ENCODE results near the gene IGF1.

Gene IGF1

DNA sequence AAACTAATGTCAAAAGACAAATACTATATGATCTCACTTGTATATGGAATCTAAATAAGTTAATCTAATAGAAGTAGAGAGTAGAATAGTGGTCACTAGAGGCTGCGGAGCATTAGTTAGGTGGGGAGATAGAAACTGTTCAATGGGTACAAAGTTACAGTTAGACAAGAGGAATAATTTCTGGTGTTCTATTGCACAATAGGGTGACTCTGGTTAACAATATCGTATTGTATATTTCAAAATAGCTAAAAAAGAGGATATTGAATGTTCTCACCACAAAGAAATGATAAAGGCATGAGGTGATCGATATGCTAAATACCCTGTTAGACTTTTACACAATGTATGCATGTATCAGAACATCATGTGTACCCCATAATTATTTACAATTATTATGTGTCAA is 42.9 kb downstream of the IGF1 start:
- DNase-seq (ENCODE audit: insufficient read length) (no peak), FAIRE-seq (no peak)
- TF ChIP-seq POLR2A (IDR thresholded peaks at IDR 0.05; ENCODE audit: low read depth, low read length): no peak

DNA sequence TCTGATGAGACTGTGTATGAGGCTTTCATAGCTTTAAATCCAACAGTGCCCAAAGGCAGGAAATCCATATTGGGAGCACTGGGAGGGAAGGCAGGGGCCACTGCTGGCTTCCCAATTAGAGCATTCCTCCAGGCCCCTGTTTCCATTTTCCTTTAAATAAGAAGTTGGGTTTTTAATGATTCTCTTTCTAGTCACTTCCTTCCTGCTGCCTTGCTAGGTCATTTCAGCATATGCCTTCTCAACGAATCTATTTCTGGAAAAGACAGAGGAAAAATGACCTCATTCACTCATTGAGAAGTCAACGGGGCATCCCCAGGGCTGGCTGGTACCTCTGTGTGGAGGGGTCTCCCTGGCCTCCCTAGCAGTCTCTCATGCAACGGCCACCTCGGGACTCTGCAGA is 43.5 kb downstream of the IGF1 start:
- DNase-seq (ENCODE audit: insufficient read length): no peak
- FAIRE-seq: peak; percentile 24
- TF ChIP-seq TAF1 (IDR thresholded peaks at IDR 0.05; ENCODE audit: borderline replicate concordance, low read depth, low read length) (no peak), POLR2AphosphoS5 (IDR thresholded peaks at IDR 0.05; ENCODE audit: low read depth, low read length) (no peak), POLR2A (IDR thresholded peaks at IDR 0.05; ENCODE audit: low read depth, low read length) (no peak)

GRCh38 chr12:102435827-102436436 is 44.4 kb downstream of the IGF1 start:
- TF ChIP-seq POLR2AphosphoS5 (IDR thresholded peaks at IDR 0.05; ENCODE audit: low read depth, low read length) (no peak), POLR2A (IDR thresholded peaks at IDR 0.05; ENCODE audit: low read depth, low read length) (no peak), TAF1 (IDR thresholded peaks at IDR 0.05; ENCODE audit: borderline replicate concordance, low read depth, low read length) (no peak)
- FAIRE-seq: peak; percentile 36

DNA sequence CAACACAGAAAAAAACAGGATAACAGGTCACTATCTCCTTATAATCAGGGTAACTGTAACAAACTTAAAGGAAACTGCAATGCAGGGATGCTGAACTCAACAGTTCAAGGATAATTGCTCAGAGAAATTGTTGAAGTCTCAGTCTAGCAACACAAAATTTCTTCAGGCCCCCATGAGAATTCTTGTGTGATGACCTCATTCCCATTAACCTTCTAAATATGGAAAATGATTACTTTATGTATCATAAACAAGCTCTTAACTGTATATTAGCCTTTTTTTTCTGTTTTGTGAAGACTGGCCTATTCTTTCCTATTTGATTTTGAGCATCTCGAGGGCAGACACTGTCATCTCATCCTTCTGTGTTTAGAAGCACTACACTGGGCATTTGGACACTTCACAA is 47.1 kb downstream of the IGF1 start:
- no peak for FAIRE-seq
- TF ChIP-seq TAF1 (IDR thresholded peaks at IDR 0.05; ENCODE audit: borderline replicate concordance, low read depth, low read length) (no peak), POLR2A (IDR thresholded peaks at IDR 0.05; ENCODE audit: low read depth, low read length) (no peak), POLR2AphosphoS5 (IDR thresholded peaks at IDR 0.05; ENCODE audit: low read depth, low read length) (no peak)
- DNase-seq (ENCODE audit: insufficient read length): no peak

More at GRCh38 chr12:102435827-102436436, 44.4 kb downstream of the IGF1 start:
- no peak for DNase-seq (ENCODE audit: insufficient read length)

- TF ChIP-seq POLR2AphosphoS5 (IDR thresholded peaks at IDR 0.05; ENCODE audit: low read depth, low read length): no peak
- TF ChIP-seq POLR2A (IDR thresholded peaks at IDR 0.05; ENCODE audit: low read depth, low read length): no peak
- DNase-seq (ENCODE audit: insufficient read length) (no peak), FAIRE-seq (no peak)
These were observed 49.7 kb downstream of the IGF1 start for GRCh38 chr12:102430661-102431060.

- FAIRE-seq: no peak
- DNase-seq (ENCODE audit: insufficient read length): no peak
- TF ChIP-seq POLR2A (IDR thresholded peaks at IDR 0.05; ENCODE audit: low read depth, low read length) (no peak), POLR2AphosphoS5 (IDR thresholded peaks at IDR 0.05; ENCODE audit: low read depth, low read length) (no peak), TAF1 (IDR thresholded peaks at IDR 0.05; ENCODE audit: borderline replicate concordance, low read depth, low read length) (no peak)
These were observed 50.9 kb downstream of the IGF1 start for GRCh38 chr12:102429211-102430154.

DNA sequence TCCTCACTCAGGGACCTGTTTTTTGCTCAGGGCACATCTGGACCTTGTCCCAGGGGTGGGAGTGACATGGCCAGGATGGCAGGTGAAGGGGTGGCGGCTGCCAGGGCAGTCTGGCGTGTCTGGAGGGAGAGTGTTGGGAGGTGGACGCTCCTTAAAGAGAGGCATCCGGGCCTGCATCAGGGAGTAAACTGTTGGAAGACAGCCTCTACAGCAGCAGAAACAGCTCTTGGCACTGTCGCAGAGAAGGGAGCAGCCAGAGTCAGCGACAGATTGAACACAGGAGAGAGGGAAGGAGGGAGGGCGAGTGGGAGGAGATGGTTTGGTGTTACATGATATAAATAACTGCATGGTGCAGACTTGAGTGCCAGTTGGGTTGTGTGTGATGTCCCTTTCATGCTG is 52.8 kb downstream of the IGF1 start:
- TF ChIP-seq POLR2A (IDR thresholded peaks at IDR 0.05; ENCODE audit: low read depth, low read length) (no peak), TAF1 (IDR thresholded peaks at IDR 0.05; ENCODE audit: borderline replicate concordance, low read depth, low read length) (no peak), POLR2AphosphoS5 (IDR thresholded peaks at IDR 0.05; ENCODE audit: low read depth, low read length) (no peak)
- no peak for FAIRE-seq
- DNase-seq (ENCODE audit: insufficient read length): no peak

GRCh38 chr12:102426599-102427542 is 53.5 kb downstream of the IGF1 start:
- TF ChIP-seq TAF1 (IDR thresholded peaks at IDR 0.05; ENCODE audit: borderline replicate concordance, low read depth, low read length): no peak
- FAIRE-seq (no peak), DNase-seq (ENCODE audit: insufficient read length) (no peak)

GRCh38 chr12:102425109-102426039 is 55.0 kb downstream of the IGF1 start:
- DNase-seq (ENCODE audit: insufficient read length) (no peak), FAIRE-seq (no peak)
- TF ChIP-seq POLR2AphosphoS5 (IDR thresholded peaks at IDR 0.05; ENCODE audit: low read depth, low read length) (no peak), POLR2A (IDR thresholded peaks at IDR 0.05; ENCODE audit: low read depth, low read length) (no peak), TAF1 (IDR thresholded peaks at IDR 0.05; ENCODE audit: borderline replicate concordance, low read depth, low read length) (no peak)

DNA sequence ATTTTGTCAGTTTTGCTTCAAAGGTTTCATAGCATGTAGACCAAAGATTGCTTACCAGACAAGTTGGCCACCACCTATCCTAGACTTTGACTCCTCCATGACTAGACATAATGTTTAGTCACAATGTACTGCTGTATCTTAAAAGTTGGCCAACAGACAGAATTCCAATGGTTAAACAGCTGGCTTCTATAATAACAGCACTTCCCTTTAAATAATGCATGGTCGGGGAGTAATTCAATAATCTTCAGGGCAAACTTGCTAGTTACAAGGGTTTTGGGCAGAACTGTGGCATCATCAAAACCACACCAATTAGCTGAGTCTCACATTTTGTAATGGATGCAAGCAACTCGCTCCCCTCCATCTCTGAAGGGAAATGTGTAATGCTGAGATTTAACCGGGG is 56.9 kb downstream of the IGF1 start:
- peak; percentile 63 for FAIRE-seq
- DNase-seq (ENCODE audit: insufficient read length): no peak
- no peak for TF ChIP-seq POLR2A (IDR thresholded peaks at IDR 0.05; ENCODE audit: low read depth, low read length)
- TF ChIP-seq POLR2AphosphoS5 (IDR thresholded peaks at IDR 0.05; ENCODE audit: low read depth, low read length): no peak
- TF ChIP-seq TAF1 (IDR thresholded peaks at IDR 0.05; ENCODE audit: borderline replicate concordance, low read depth, low read length): no peak
